ENCODE results near the gene CDH11. TPM values are rescaled to one million over a fixed set of nuclear protein-coding genes. Genes with fewer than 3 reads are reported as not detected.

CDH11 gene
- total RNA-seq, 6 experiments from 2014 or later = 1.2 to 6.6 (median 3.0) TPM

- Histone ChIP-seq H3K4me1 (no peaks in the 10 kb centered on the region), H3K9me3 (no peaks in the 10 kb centered on the region), H3K27ac (no peak overlapping the region), H3K27me3 (no peaks in the 10 kb centered on the region), H3K4me3 (no peak overlapping the region), H3K36me3 (no peaks in the 10 kb centered on the region)
- WGBS (ENCODE audit: insufficient coverage, low coverage, low lambda C conversion rate, missing lambda C conversion rate) = 28% methylated on average over 2 of the region's 2 CpGs
- DNase-seq = no peak
- ATAC-seq = no peak
- intact Hi-C loops (cut with DNase I) = no loop called here
- TF ChIP-seq CTCF (IDR thresholded peaks at IDR 0.05) = no peak
- TF ChIP-seq POLR2A (IDR thresholded peaks at IDR 0.05) = no peak
Observed at GRCh38 chr16:64973171-64973570, 148.7 kb downstream of the CDH11 start.

GRCh38 chr16:64971171-64971570 lies 150.7 kb downstream of the CDH11 start:
- TF ChIP-seq CTCF (IDR thresholded peaks at IDR 0.05) = no peak
- TF ChIP-seq POLR2A (IDR thresholded peaks at IDR 0.05) = no peak
- H3K27me3 ChIP-seq = no peaks in the 10 kb centered on the region
- no peaks in the 10 kb centered on the region for H3K9me3 ChIP-seq
- no peak overlapping the region for H3K4me3 ChIP-seq
- H3K4me1 ChIP-seq = no peaks in the 10 kb centered on the region
- WGBS (ENCODE audit: insufficient coverage, low coverage, low lambda C conversion rate, missing lambda C conversion rate) = 48% methylated on average over 4 of the region's 4 CpGs
- no peak for ATAC-seq
- no peak for DNase-seq
- no peak overlapping the region for H3K27ac ChIP-seq
- intact Hi-C loops (cut with DNase I) = no loop called here
- no peaks in the 10 kb centered on the region for H3K36me3 ChIP-seq

GRCh38 chr16:64969221-64969620 lies 152.6 kb downstream of the CDH11 start:
- ATAC-seq = no peak
- DNase-seq = no peak
- TF ChIP-seq POLR2A (IDR thresholded peaks at IDR 0.05) (no peak), CTCF (IDR thresholded peaks at IDR 0.05) (no peak)
- Histone ChIP-seq H3K36me3 (no peaks in the 10 kb centered on the region), H3K9me3 (no peaks in the 10 kb centered on the region), H3K4me3 (no peak overlapping the region), H3K4me1 (no peaks in the 10 kb centered on the region), H3K27ac (no peak overlapping the region), H3K27me3 (no peaks in the 10 kb centered on the region)
- intact Hi-C loops (cut with DNase I) = no loop called here
- 32% methylated on average over 1 of the region's 1 CpG for WGBS (ENCODE audit: insufficient coverage, low coverage, low lambda C conversion rate, missing lambda C conversion rate)

GRCh38 chr16:64968539-64968938 lies 153.3 kb downstream of the CDH11 start:
- WGBS (ENCODE audit: insufficient coverage, low coverage, low lambda C conversion rate, missing lambda C conversion rate) = 51% methylated on average over 6 of the region's 6 CpGs
- H3K27me3 ChIP-seq = no peaks in the 10 kb centered on the region
- no peak for TF ChIP-seq CTCF (IDR thresholded peaks at IDR 0.05)
- no peak for TF ChIP-seq POLR2A (IDR thresholded peaks at IDR 0.05)
- ATAC-seq = no peak
- no peak overlapping the region for H3K4me3 ChIP-seq
- DNase-seq = no peak
- H3K9me3 ChIP-seq = no peaks in the 10 kb centered on the region
- no peak overlapping the region for H3K27ac ChIP-seq
- no peaks in the 10 kb centered on the region for H3K36me3 ChIP-seq
- intact Hi-C loops (cut with DNase I) = no loop called here
- no peaks in the 10 kb centered on the region for H3K4me1 ChIP-seq

GRCh38 chr16:64964126-64964540 lies 157.7 kb downstream of the CDH11 start:
- no peaks in the 10 kb centered on the region for H3K27me3 ChIP-seq
- no peaks in the 10 kb centered on the region for H3K9me3 ChIP-seq
- H3K4me3 ChIP-seq = no peak overlapping the region
- no peaks in the 10 kb centered on the region for H3K36me3 ChIP-seq
- H3K4me1 ChIP-seq = no peaks in the 10 kb centered on the region
- no peak overlapping the region for H3K27ac ChIP-seq
- WGBS (ENCODE audit: insufficient coverage, low coverage, low lambda C conversion rate, missing lambda C conversion rate) = 42% methylated on average over 3 of the region's 3 CpGs
- intact Hi-C loops (cut with DNase I) = no loop called here
- DNase-seq = no peak
- ATAC-seq = no peak
- TF ChIP-seq POLR2A (IDR thresholded peaks at IDR 0.05) (no peak), CTCF (IDR thresholded peaks at IDR 0.05) (no peak)
